MCF 10A (cell line): Measurements from ENCODE around the gene ATP10B. TPM values are rescaled to one million over a fixed set of nuclear protein-coding genes. Genes with fewer than 3 reads are reported as not detected.

Experiments
- BruUV-seq: library from RNA; stranded (reverse); fragments of 400-500 nt; replicated peaks from 2 replicates; lab custom pipeline; 2021; lab: Mats Ljungman, UMichigan
- CTCF ChIA-PET: fragments of 300-600 bp; sonication (Branson Sonifier 250); formaldehyde crosslinking; extraction: SDS; loops from one replicate; lab custom pipeline; 2021; ENCODE audit warnings: antibody characterized with exemption, inconsistent platforms; lab: Yijun Ruan, JAX
- POLR2A ChIA-PET: fragments of 300-600, 350-650 bp; sonication (Branson Sonifier 250); formaldehyde crosslinking; extraction: SDS; loops from one replicate; lab custom pipeline; 2020; ENCODE audit warnings: antibody characterized with exemption, inconsistent platforms; lab: Yijun Ruan, JAX
- DNase-seq: peaks from one replicate; pipeline ENCODE4 v3.0.0-alpha.2; 2018; ENCODE audit not compliant: unreplicated experiment
- H3K27ac Mint-ChIP-seq: one replicate; pipeline ENCODE4 v1.8.0; 2022; ENCODE audit warnings: mild to moderate bottlenecking, low read depth, mixed read lengths; ENCODE audit not compliant: unreplicated experiment
- H3K27me3 Mint-ChIP-seq: one replicate; pipeline ENCODE4 v1.8.0; 2022; ENCODE audit warnings: mixed read lengths; ENCODE audit not compliant: insufficient read depth, unreplicated experiment
- H3K36me3 Mint-ChIP-seq: one replicate; pipeline ENCODE4 v1.8.0; 2022; ENCODE audit warnings: mild to moderate bottlenecking, moderate library complexity, mixed read lengths; ENCODE audit not compliant: insufficient read depth, unreplicated experiment
- H3K4me1 Mint-ChIP-seq: one replicate; pipeline ENCODE4 v1.8.0; 2022; ENCODE audit warnings: mixed read lengths; ENCODE audit not compliant: insufficient read depth, unreplicated experiment
- H3K4me3 Mint-ChIP-seq: one replicate; pipeline ENCODE4 v1.8.0; 2022; ENCODE audit warnings: mild to moderate bottlenecking, moderate library complexity, mixed read lengths; ENCODE audit not compliant: unreplicated experiment
- H3K9me3 Mint-ChIP-seq: one replicate; pipeline ENCODE4 v1.8.0; 2022; ENCODE audit warnings: mixed read lengths; ENCODE audit not compliant: unreplicated experiment
- intact Hi-C: fragments of 100-400 bp; cut with micrococcal nuclease; formaldehyde crosslinking; loops from 2 replicates; pipeline ENCODE4 v1.14.1; 2022
- total RNA-seq: library from RNA; stranded (reverse); gene quantifications from 2 replicates; pipeline ENCODE4 v1.2.3, GENCODE V29; 2022
- TF ChIP-seq, protein P1 (sequence below): fragments of 200-600 bp; IDR thresholded peaks from one replicate; pipeline ENCODE4 v1.8.0; 2022; ENCODE audit warnings: antibody characterized with exemption, mild to moderate bottlenecking; ENCODE audit not compliant: unreplicated experiment

ATP10B gene
- total RNA-seq, 1 experiment from 2014 or later, result not detected

DNA sequence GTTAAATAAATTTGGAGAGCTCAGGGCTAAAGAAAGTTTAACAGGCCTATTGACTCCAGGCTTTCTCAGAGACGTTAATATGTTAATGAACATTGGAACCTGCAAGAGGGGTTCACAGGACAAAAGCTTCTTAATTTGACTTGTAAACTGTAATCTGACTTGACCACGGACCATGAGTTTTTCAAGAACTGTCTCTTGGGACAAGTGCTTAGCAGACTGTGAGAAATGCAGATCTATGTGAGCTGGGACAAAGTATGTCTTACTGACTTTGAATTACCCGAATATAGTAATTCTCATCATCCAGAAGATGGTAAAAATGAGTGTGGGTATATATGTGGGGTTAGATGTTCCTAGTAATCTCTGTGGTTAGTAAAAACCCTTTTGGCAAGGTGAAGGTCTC lies 186.6 kb downstream of the ATP10B start:
- ChIA-PET POLR2A (interaction anchor here (0.6 kb wide), 1 partner anchor 850 kb away, joined by 3 read pairs; no protein-coding TSS in a partner anchor), CTCF (no interaction called here)
- DNase-seq, result no peak
- intact Hi-C loops, result no loop called here
- H3K36me3 Mint-ChIP-seq, result no peaks in the 10 kb centered on the region
- H3K27me3 Mint-ChIP-seq, result no peaks in the 10 kb centered on the region
- BruUV-seq, result no TSS peak
- no peaks in the 10 kb centered on the region for H3K9me3 Mint-ChIP-seq
- H3K4me3 Mint-ChIP-seq, result no peak overlapping the region
- TF ChIP-seq, protein P1, sequence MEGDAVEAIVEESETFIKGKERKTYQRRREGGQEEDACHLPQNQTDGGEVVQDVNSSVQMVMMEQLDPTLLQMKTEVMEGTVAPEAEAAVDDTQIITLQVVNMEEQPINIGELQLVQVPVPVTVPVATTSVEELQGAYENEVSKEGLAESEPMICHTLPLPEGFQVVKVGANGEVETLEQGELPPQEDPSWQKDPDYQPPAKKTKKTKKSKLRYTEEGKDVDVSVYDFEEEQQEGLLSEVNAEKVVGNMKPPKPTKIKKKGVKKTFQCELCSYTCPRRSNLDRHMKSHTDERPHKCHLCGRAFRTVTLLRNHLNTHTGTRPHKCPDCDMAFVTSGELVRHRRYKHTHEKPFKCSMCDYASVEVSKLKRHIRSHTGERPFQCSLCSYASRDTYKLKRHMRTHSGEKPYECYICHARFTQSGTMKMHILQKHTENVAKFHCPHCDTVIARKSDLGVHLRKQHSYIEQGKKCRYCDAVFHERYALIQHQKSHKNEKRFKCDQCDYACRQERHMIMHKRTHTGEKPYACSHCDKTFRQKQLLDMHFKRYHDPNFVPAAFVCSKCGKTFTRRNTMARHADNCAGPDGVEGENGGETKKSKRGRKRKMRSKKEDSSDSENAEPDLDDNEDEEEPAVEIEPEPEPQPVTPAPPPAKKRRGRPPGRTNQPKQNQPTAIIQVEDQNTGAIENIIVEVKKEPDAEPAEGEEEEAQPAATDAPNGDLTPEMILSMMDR, result no peak
- no peak overlapping the region for H3K27ac Mint-ChIP-seq
- H3K4me1 Mint-ChIP-seq, result no peaks in the 10 kb centered on the region

DNA sequence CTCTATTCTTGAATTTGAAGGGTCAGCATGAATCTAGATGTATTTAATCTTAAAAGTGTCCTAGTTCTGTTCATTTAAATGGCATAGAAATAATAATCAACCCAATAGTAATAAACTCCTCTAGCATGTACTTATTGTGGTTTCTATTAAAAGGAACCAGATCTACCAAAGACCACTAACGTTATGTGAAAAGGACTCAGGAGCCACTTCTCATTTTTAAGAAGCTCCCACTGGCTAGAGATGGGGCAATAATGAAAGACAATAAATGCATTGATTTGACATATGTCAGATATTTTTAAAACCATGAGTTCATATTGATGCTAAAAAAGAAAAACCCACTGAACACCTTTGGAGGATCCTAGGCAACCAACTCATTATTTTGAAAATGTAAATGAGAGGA lies 191.9 kb downstream of the ATP10B start:
- CTCF ChIA-PET, result no interaction called here

DNA sequence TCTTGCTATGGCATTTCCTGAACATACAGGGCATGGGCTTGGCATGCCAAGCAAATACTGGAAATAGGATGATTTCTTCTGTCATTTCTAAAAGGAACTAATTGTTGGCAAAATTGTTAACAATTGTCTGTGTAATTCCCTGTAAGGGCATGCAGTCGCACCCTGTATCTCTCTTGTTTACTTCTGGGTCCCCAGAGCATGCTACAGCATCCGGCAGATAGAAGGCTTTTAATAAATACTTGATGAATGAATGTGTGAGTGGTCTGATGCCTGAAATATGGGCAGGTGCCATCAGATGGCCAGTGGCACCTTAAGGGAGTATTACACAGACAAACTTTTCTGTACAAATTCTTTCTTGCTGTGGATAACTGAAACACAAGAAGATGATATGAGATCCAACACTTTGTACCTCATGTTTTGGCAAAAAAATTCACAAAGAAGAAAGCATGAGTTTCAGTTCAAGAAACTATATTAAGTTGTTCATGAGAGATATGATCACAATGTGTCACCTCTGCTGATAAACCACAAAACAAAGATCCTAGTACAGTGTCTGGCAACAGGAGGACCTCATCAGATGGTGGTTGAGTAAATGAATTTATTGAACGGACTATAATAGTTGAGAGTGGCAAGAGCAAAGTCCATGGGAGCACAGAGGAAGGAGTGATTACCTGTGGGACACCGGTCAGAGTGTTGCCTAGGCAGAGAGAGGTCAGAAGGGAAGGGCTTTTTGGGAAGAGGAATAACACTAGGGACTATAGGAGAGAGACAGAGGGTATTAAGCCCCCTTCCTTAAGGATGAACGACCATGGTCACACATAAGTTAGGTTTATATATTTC lies 194.2 kb downstream of the ATP10B start:
- CTCF ChIA-PET, result no interaction called here

More for the DNA sequence above, 191.9 kb downstream of the ATP10B start:
- no peak for DNase-seq
- no peaks in the 10 kb centered on the region for H3K36me3 Mint-ChIP-seq
- no peak overlapping the region for H3K4me3 Mint-ChIP-seq
- H3K27ac Mint-ChIP-seq, result no peak overlapping the region
- intact Hi-C loops, result no loop called here
- TF ChIP-seq, protein P1, result no peak
- H3K9me3 Mint-ChIP-seq, result no peaks in the 10 kb centered on the region
- no peaks in the 10 kb centered on the region for H3K4me1 Mint-ChIP-seq
- BruUV-seq, result no TSS peak
- no peaks in the 10 kb centered on the region for H3K27me3 Mint-ChIP-seq
- POLR2A ChIA-PET, result no interaction called here

DNA sequence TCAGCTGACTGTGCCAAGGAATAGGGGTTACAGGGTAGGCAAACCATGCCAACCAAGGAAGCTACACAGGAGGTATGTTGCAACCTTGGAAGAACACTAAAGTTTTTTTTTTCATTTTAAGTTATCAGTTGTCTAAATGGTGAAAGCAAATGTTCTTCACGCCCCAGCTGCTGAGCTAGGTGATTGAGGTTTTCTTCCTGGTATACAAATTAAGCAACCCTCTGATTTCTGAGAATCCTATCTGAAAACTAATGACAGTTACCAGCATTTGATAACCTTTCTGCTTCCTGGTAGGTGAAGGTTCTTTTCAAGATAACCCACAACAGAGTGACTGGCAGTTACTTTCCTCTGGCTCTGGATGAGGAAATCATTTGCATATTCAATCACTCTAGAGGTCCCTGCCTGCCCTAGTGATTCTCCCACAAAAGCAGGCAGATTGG lies 194.9 kb downstream of the ATP10B start:
- H3K9me3 Mint-ChIP-seq, result no peaks in the 10 kb centered on the region
- ChIA-PET POLR2A (no interaction called here), CTCF (interaction anchor here (1.3 kb wide), 1 partner anchor 1192 kb away, joined by 5 read pairs; no protein-coding TSS in a partner anchor)
- TF ChIP-seq, protein P1, result no peak
- H3K4me1 Mint-ChIP-seq, result no peaks in the 10 kb centered on the region
- no TSS peak for BruUV-seq
- no peak for DNase-seq
- no peaks in the 10 kb centered on the region for H3K36me3 Mint-ChIP-seq
- H3K27ac Mint-ChIP-seq, result no peak overlapping the region
- H3K27me3 Mint-ChIP-seq, result no peaks in the 10 kb centered on the region
- H3K4me3 Mint-ChIP-seq, result no peak overlapping the region
- intact Hi-C loops, result no loop called here

More for the DNA sequence above, 194.2 kb downstream of the ATP10B start:
- H3K27me3 Mint-ChIP-seq, result no peaks in the 10 kb centered on the region
- POLR2A ChIA-PET, result no interaction called here
- intact Hi-C loops, result no loop called here
- H3K4me1 Mint-ChIP-seq, result no peaks in the 10 kb centered on the region
- H3K36me3 Mint-ChIP-seq, result no peaks in the 10 kb centered on the region
- no peak for DNase-seq
- no TSS peak for BruUV-seq
- H3K4me3 Mint-ChIP-seq, result no peak overlapping the region
- TF ChIP-seq, protein P1, result no peak
- no peak overlapping the region for H3K27ac Mint-ChIP-seq
- no peaks in the 10 kb centered on the region for H3K9me3 Mint-ChIP-seq
